22Rv1 (cell line): Measurements from ENCODE around the gene GKN1.

ENCODE experiments used
- H3K27ac ChIP-seq: fragments of 450-650 bp; 2 replicates; pipeline ENCODE4 v1.5.1; 2017
- CTCF ChIP-seq: fragments of 450-650 bp; IDR thresholded peaks from 2 replicates; pipeline ENCODE4 v1.5.1; 2017; ENCODE audit warnings: mild to moderate bottlenecking
- ZFX ChIP-seq: fragments of 450-650 bp; IDR thresholded peaks from 2 replicates; pipeline ENCODE4 v1.6.1; 2017; ENCODE audit warnings: antibody characterized with exemption, borderline replicate concordance

The GKN1 gene

GRCh38 chr2:69013142-69013839 lies 38.9 kb downstream of the GKN1 start, which contains the start of gene ANTXR1:
Gene ANTXR1, plus strand, starts transcription at chr2:69013179. Its CDS starts 321 bp downstream, at chr2:69013500.
- TF ChIP-seq CTCF (peak; percentile 71), ZFX (no peak)

GRCh38 chr2:69013840-69014821 lies 39.7 kb downstream of the GKN1 start:
- H3K27ac ChIP-seq, result no peak overlapping the region
- TF ChIP-seq CTCF (no peak), ZFX (no peak)

More at GRCh38 chr2:69013142-69013839, 38.9 kb downstream of the GKN1 start, which contains the start of gene ANTXR1:
- H3K27ac ChIP-seq, result no peak within 1 kb of the TSS

- TF ChIP-seq ZFX (no peak), CTCF (no peak)
- H3K27ac ChIP-seq, result no peak overlapping the region
Observed at GRCh38 chr2:69017080-69017479, 42.6 kb downstream of the GKN1 start.

GRCh38 chr2:69017835-69018234 lies 43.4 kb downstream of the GKN1 start:
- no peak overlapping the region for H3K27ac ChIP-seq
- TF ChIP-seq ZFX (no peak), CTCF (no peak)

- no peak for TF ChIP-seq CTCF
- TF ChIP-seq ZFX, result no peak
- no peak overlapping the region for H3K27ac ChIP-seq
Observed at GRCh38 chr2:69018678-69019095, 44.3 kb downstream of the GKN1 start.

GRCh38 chr2:69020496-69021426 lies 46.3 kb downstream of the GKN1 start:
- no peak overlapping the region for H3K27ac ChIP-seq
- no peak for TF ChIP-seq ZFX
- TF ChIP-seq CTCF, result no peak
